ENCODE data around the gene AKR1C1.
"Not testable (repeated sequence)": the region's sequence is repeated elsewhere in the genome, so short reads cannot be mapped to it uniquely, and the experiment has no call there.

The AKR1C1 gene

GRCh38 chr10:4947635-4948596 lies 15.3 kb upstream of the AKR1C1 start:
- no peak for DNase-seq

- not testable (repeated sequence) for DNase-seq
Measured at GRCh38 chr10:4951512-4952162, 11.6 kb upstream of the AKR1C1 start.

- no peak for DNase-seq
Measured at GRCh38 chr10:4953405-4953804, 9.8 kb upstream of the AKR1C1 start.

GRCh38 chr10:4956088-4956487 lies 7.1 kb upstream of the AKR1C1 start:
- not testable (repeated sequence) for DNase-seq

GRCh38 chr10:4956955-4957645 lies 6.1 kb upstream of the AKR1C1 start:
- DNase-seq, result not testable (repeated sequence)

- not testable (repeated sequence) for DNase-seq
Measured at GRCh38 chr10:4961558-4961957, 1.7 kb upstream of the AKR1C1 start.

GRCh38 chr10:4962308-4962707 lies 907 bp upstream of the AKR1C1 start:
- not testable (repeated sequence) for DNase-seq

- not testable (repeated sequence) for DNase-seq
Measured at GRCh38 chr10:4963815-4964154, 570 bp downstream of the AKR1C1 start.

- DNase-seq, result not testable (repeated sequence)
Measured at GRCh38 chr10:4965763-4966162, 2.5 kb downstream of the AKR1C1 start.

GRCh38 chr10:4967189-4967588 lies 4.0 kb downstream of the AKR1C1 start:
- DNase-seq, result not testable (repeated sequence)

- DNase-seq, result not testable (repeated sequence)
Measured at GRCh38 chr10:4969289-4969688, 6.1 kb downstream of the AKR1C1 start.

GRCh38 chr10:4970362-4970761 lies 7.1 kb downstream of the AKR1C1 start:
- DNase-seq, result not testable (repeated sequence)

GRCh38 chr10:4972369-4973142 lies 9.3 kb downstream of the AKR1C1 start:
- not testable (repeated sequence) for DNase-seq

GRCh38 chr10:4973294-4973693 lies 10.1 kb downstream of the AKR1C1 start:
- not testable (repeated sequence) for DNase-seq

GRCh38 chr10:4974400-4974799 lies 11.2 kb downstream of the AKR1C1 start:
- DNase-seq, result not testable (repeated sequence)

GRCh38 chr10:4977025-4977424 lies 13.8 kb downstream of the AKR1C1 start:
- DNase-seq, result no peak

- DNase-seq, result no peak
Measured at GRCh38 chr10:4978870-4979269, 15.7 kb downstream of the AKR1C1 start.

GRCh38 chr10:4980793-4981192 lies 17.6 kb downstream of the AKR1C1 start:
- DNase-seq, result no peak

- DNase-seq, result peak in 1 of 2 experiments; percentile 56
Measured at GRCh38 chr10:4981722-4982471, 18.7 kb downstream of the AKR1C1 start.

GRCh38 chr10:4982764-4983226 lies 19.6 kb downstream of the AKR1C1 start:
- no peak for DNase-seq

- no peak for DNase-seq
Measured at GRCh38 chr10:4983615-4984216, 20.5 kb downstream of the AKR1C1 start.
